GM10266 (cell line): ENCODE measurements around the gene RYR2.
"Not testable (repeated sequence)": the region's sequence is repeated elsewhere in the genome, so short reads cannot be mapped to it uniquely, and the experiment has no call there.

ENCODE experiments used
- DNase-seq: peaks from one replicate; pipeline ENCODE4 v3.0.0; 2012; ENCODE audit errors: extremely low spot score
- CTCF ChIP-seq: IDR thresholded peaks from 2 replicates; pipeline ENCODE4 v1.5.1; 2012; ENCODE audit warnings: mild to moderate bottlenecking, low read depth; ENCODE audit not compliant: control insufficient read depth, insufficient read depth; ENCODE audit errors: missing control alignments

Gene RYR2

GRCh38 chr1:237139732-237140131 is 97.7 kb downstream of the RYR2 start:
- DNase-seq: no peak
- TF ChIP-seq CTCF: no peak

DNA sequence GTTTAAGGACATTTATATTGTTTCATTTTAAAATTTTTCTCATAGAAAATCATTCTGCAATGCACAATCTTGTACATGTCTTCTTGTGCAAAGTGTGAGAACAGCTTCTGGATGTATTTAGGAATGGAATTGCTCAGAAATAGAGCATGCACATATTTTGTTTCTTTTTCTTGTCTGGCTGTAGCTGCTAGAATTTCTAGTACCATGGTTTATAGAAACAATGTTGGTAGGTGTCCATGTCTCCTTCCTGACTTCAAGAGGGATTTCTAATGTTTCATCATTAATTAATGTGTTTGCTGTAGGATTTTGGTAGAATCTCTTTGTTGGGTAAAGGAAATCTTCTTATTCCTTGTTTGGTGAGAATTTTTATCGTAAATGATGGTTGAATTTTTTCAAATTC is 99.0 kb downstream of the RYR2 start:
- no peak for TF ChIP-seq CTCF
- no peak for DNase-seq

DNA sequence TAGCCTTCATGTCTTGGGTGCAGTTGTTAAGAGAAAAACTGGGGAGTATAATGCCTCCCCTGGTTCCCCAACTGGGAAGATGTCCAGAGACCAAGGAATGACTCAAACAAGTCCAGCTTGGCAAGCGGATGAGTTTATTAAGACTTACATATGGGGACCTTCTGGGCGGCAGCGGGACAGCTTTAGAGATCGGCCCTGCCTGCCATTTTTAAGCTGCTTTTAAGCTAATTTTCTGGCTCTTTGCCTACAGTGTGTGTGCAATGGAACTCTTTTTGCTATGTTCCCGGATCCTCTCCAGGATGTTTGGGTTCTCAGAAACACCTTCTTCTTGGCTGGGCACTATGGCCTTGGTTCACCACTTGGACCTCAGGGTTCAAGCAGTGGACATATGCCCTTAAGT is 99.5 kb downstream of the RYR2 start:
- DNase-seq: no peak
- TF ChIP-seq CTCF: no peak

GRCh38 chr1:237145379-237146135 is 103.6 kb downstream of the RYR2 start:
- TF ChIP-seq CTCF: no peak
- no peak for DNase-seq

DNA sequence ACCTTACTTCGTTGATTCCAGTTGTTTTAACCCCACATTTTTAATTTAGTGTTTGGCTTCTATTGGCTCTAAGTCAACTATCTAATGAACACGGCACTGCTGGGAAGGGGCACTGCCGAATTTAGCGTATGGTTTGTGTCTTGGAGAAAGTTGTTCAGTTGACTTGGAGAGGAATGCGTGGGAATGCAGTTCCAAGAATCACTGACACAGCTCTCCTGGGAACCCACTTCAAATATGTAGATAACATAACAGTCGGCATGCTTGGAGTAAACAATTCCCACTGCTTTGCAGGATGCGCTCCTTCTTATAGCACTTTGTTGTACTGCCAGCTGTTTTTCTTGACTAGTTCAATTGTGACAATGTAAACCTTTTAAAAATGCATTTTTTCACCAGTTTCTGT is 104.3 kb downstream of the RYR2 start:
- no peak for DNase-seq
- TF ChIP-seq CTCF: no peak

DNA sequence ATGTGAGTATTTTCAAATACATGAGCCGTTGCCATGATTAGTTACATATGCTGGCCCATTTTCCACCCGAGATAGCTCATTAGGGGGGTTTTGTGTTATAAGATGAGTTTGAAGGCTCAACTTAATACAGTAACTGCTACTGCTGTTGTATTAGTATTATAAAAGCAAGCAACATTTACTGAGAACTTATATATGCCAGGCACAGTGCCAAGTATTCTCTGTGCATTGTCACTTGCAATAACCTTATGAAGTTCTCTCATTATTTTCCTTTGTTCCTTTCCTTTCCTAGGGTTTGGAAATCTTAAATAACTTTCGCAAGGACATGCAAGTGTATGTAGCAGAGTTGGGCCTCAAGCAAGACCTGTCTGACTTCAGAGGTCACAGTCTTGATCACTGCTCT is 107.9 kb downstream of the RYR2 start:
- no peak for TF ChIP-seq CTCF
- no peak for DNase-seq

DNA sequence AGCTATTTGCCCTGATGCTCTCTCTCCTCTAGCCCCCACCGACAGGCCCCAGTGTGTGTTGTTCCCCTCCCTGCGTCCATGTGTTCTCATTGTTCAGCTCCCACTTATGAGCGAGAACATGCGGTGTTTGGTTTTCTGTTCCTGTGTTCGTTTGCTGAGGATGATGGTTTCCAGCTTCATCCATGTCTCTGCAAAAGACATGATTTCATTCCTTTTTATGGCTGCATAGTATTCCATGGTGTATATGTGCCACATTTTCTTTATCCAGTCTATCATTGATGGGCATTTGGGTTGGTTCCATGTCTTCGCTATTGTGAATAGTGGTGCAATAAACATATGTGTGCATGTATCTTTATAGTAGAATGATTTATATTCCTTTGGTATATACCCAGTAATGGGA is 110.0 kb downstream of the RYR2 start:
- DNase-seq: not testable (repeated sequence)
